NCI-H1048 (cell line): ENCODE results near the gene GPR84.

Experiments
- DNase-seq: peaks from one replicate; lab custom pipeline; 2025; lab: John Stamatoyannopoulos, UW

The GPR84 gene

GRCh38 chr12:54392485-54393206, 28.4 kb upstream of the GPR84 start:
- DNase-seq = no peak

GRCh38 chr12:54390668-54391551, 26.6 kb upstream of the GPR84 start:
- DNase-seq = no peak

GRCh38 chr12:54390176-54390667, 25.9 kb upstream of the GPR84 start:
- DNase-seq = no peak

- no peak for DNase-seq
These were observed 25.4 kb upstream of the GPR84 start for GRCh38 chr12:54389607-54390175.

- no peak for DNase-seq
These were observed 24.8 kb upstream of the GPR84 start for GRCh38 chr12:54389134-54389508.

- DNase-seq = no peak
These were observed 24.2 kb upstream of the GPR84 start for GRCh38 chr12:54388237-54389133.

- DNase-seq = no peak
These were observed 22.8 kb upstream of the GPR84 start for GRCh38 chr12:54387114-54387467.

- DNase-seq = no peak
These were observed 22.3 kb upstream of the GPR84 start for GRCh38 chr12:54386403-54387113.

- no peak for DNase-seq
These were observed 21.1 kb upstream of the GPR84 start for GRCh38 chr12:54385251-54385914.

GRCh38 chr12:54384591-54385041, 20.3 kb upstream of the GPR84 start, which contains the start of gene ZNF385A:
ZNF385A (minus strand) TSS chr12:54384733; CDS start chr12:54384514, 219 bp downstream.
- no peak for DNase-seq

- DNase-seq = no peak
These were observed 18.8 kb upstream of the GPR84 start for GRCh38 chr12:54383041-54383609.

- DNase-seq = no peak
These were observed 16.9 kb upstream of the GPR84 start for GRCh38 chr12:54381136-54381535.

GRCh38 chr12:54379398-54380201, 15.3 kb upstream of the GPR84 start:
- DNase-seq = peak; percentile 74

- DNase-seq = no peak
These were observed 14.6 kb upstream of the GPR84 start for GRCh38 chr12:54378796-54379397.

- DNase-seq = no peak
These were observed 13.7 kb upstream of the GPR84 start for GRCh38 chr12:54377797-54378515.

GRCh38 chr12:54377007-54377406, 12.7 kb upstream of the GPR84 start:
- DNase-seq = no peak

- no peak for DNase-seq
These were observed 12.3 kb upstream of the GPR84 start for GRCh38 chr12:54376596-54376995.

- DNase-seq = no peak
These were observed 10.9 kb upstream of the GPR84 start for GRCh38 chr12:54375259-54375579.
